ENCODE measurements around the gene SALL3. TPM values are rescaled to one million over a fixed set of nuclear protein-coding genes. Genes with fewer than 3 reads are reported as not detected.

The SALL3 gene
- total RNA-seq, 5 donors from 2014 or later (not counting 1 experiment from before 2014, with no cell fraction given) = 0.03 to 0.09 (median 0.07) TPM; not detected in 2

DNA sequence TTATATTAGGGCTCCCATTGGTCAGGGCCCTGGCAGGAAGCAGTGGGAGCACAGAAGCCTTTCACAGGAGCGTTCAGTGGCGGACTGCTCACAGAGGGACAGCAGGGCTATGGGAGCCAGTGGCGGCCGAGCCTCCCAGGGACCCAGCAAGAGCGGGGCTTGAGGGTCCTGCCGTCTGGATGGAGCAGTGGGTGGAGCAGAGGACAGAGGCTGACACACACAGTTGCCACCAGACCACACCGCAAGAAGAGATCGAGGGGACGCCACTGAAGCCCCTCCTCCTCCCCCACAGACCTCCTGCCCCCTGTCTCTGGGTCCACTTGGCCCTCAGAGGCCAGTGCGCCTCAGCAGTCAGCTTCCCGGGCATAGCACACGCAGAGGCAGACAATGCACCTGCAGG is 39.3 kb downstream of the SALL3 start:
- Histone ChIP-seq H3K36me3 (ENCODE audit: control insufficient read depth in 2 of 2, extremely low read depth in 1 of 2, insufficient read depth in 1 of 2, low read length in 1 of 2) (no peaks in the 10 kb centered on the region), H3K27ac (ENCODE audit: low read length) (no peak overlapping the region), H3K4me3 (ENCODE audit: control insufficient read depth in 1 of 2, extremely low read depth in 1 of 2, low read length in 1 of 2) (no peak overlapping the region), H3K4me1 (ENCODE audit: control insufficient read depth in 1 of 2, extremely low read depth in 1 of 2, insufficient read depth in 2 of 2, low read length in 2 of 2) (no peaks in the 10 kb centered on the region), H3K9me3 (no peaks in the 10 kb centered on the region), H3K27me3 (replicated peaks in 1 of 2; ENCODE audit: control insufficient read depth in 2 of 2, extremely low read depth in 1 of 2, insufficient read depth in 2 of 2, low read length in 1 of 2) (peaks cover 0 to 37% of the 10 kb centered on the region in 2 experiments)
- Mint-ChIP-seq H3K27me3 (peaks cover 9 to 31% of the 10 kb centered on the region in 2 donors), H3K4me3 (no peak overlapping the region), H3K27ac (no peak overlapping the region), H3K36me3 (no peaks in the 10 kb centered on the region), H3K9me3 (no peaks in the 10 kb centered on the region), H3K4me1 (no peaks in the 10 kb centered on the region)
- WGBS (ENCODE audit: insufficient coverage) = 81% methylated on average over 12 of the region's 12 CpGs
- ATAC-seq (replicated peaks in 1 of 4) (no peak), DNase-seq (no peak)
- CTCF ChIA-PET = no interaction called here
- POLR2A ChIA-PET = no interaction called here

DNA sequence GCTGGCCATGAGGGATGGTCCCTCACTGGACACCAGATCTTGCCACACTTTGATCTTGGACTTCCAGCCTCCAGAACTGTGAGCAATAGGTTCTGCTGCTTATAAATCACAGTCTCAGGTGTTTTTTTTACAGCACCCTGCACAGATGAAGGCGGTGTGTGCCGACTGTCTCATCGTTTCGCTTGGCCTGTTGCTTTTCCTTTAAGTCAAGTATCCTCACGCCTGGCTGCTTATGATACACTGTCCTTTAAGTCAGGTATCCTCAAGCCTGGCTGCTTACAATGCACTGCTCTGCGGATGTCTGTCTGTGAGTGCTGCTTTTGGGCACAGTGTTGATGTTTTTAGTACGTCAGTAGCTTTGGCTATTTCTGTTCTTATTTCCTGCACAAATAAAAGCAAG is 40.3 kb downstream of the SALL3 start:
- CTCF ChIA-PET = no interaction called here
- Mint-ChIP-seq H3K36me3 (no peaks in the 10 kb centered on the region), H3K4me1 (no peaks in the 10 kb centered on the region), H3K9me3 (no peaks in the 10 kb centered on the region), H3K27me3 (peaks cover 9 to 31% of the 10 kb centered on the region in 2 donors), H3K4me3 (no peak overlapping the region), H3K27ac (no peak overlapping the region)
- no peaks in the 10 kb centered on the region for H3K9me3 ChIP-seq
- no peaks in the 10 kb centered on the region for H3K36me3 ChIP-seq (ENCODE audit: control insufficient read depth in 2 of 2, extremely low read depth in 1 of 2, insufficient read depth in 1 of 2, low read length in 1 of 2)
- no peak overlapping the region for H3K27ac ChIP-seq (ENCODE audit: low read length)
- no peak overlapping the region for H3K4me3 ChIP-seq (ENCODE audit: control insufficient read depth in 1 of 2, extremely low read depth in 1 of 2, low read length in 1 of 2)
- ATAC-seq (replicated peaks in 1 of 4) (no peak), DNase-seq (no peak)
- peaks cover 0 to 40% of the 10 kb centered on the region in 2 experiments for H3K27me3 ChIP-seq (replicated peaks in 1 of 2; ENCODE audit: control insufficient read depth in 2 of 2, extremely low read depth in 1 of 2, insufficient read depth in 2 of 2, low read length in 1 of 2)
- WGBS (ENCODE audit: insufficient coverage) = 83% methylated on average over 3 of the region's 7 CpGs
- no peaks in the 10 kb centered on the region for H3K4me1 ChIP-seq (ENCODE audit: control insufficient read depth in 1 of 2, extremely low read depth in 1 of 2, insufficient read depth in 2 of 2, low read length in 2 of 2)
- POLR2A ChIA-PET = no interaction called here

DNA sequence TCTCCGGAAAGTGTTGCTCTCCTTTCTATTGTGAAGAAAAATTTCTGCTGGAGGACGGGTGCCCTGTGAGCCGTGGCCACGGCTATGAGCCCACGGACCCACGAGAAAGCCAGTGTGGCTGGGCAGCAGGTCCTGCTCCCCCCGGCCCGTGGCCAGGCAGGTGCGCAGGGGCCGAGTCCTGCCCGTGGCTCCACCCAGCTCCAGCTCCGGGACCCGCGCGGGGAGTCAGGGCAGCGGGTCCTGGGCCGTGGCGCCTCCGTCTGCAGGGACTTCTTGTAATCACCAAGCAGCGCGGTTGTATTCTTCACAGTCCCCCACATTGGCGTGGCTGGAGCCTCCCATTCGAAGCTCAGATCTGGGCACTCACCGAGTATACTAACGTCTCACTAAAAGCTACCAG is 43.0 kb downstream of the SALL3 start:
- Histone ChIP-seq H3K4me3 (ENCODE audit: control insufficient read depth in 1 of 2, extremely low read depth in 1 of 2, low read length in 1 of 2) (no peak overlapping the region), H3K27ac (ENCODE audit: low read length) (no peak overlapping the region), H3K36me3 (ENCODE audit: control insufficient read depth in 2 of 2, extremely low read depth in 1 of 2, insufficient read depth in 1 of 2, low read length in 1 of 2) (no peaks in the 10 kb centered on the region), H3K4me1 (ENCODE audit: control insufficient read depth in 1 of 2, extremely low read depth in 1 of 2, insufficient read depth in 2 of 2, low read length in 2 of 2) (no peaks in the 10 kb centered on the region), H3K27me3 (replicated peaks in 1 of 2; ENCODE audit: control insufficient read depth in 2 of 2, extremely low read depth in 1 of 2, insufficient read depth in 2 of 2, low read length in 1 of 2) (peaks cover 0 to 44% of the 10 kb centered on the region in 2 experiments), H3K9me3 (no peaks in the 10 kb centered on the region)
- Mint-ChIP-seq H3K4me1 (no peaks in the 10 kb centered on the region), H3K36me3 (no peaks in the 10 kb centered on the region), H3K9me3 (peaks cover under 1 to 5% (median 1%) of the 10 kb centered on the region in 3 donors), H3K27ac (no peak overlapping the region), H3K27me3 (peaks cover 10 to 27% of the 10 kb centered on the region in 2 donors), H3K4me3 (no peak overlapping the region)
- CTCF ChIA-PET = no interaction called here
- POLR2A ChIA-PET = no interaction called here
- 87% methylated on average over 16 of the region's 25 CpGs for WGBS (ENCODE audit: insufficient coverage)
- DNase-seq (no peak), ATAC-seq (replicated peaks in 1 of 4) (no peak)

DNA sequence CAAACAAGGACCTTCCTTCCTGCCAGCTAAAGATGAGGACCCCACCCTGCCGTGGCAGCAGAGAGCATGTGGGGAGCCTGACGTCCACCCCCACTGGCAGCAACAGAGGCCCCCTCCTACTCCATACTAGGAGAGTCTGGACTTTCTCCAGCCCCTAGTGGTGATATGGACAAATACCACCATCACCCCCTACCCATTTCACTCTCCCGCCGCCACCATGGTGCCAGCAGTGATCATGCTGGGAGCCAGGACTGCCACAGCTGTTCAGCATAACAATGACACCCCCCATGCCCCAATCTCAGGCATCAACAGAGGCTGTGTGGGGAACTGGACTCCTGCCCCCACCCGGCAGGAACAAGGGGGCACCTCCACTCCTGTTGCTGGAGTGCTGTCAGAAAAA is 46.9 kb downstream of the SALL3 start:
- ChIA-PET POLR2A (no interaction called here), CTCF (no interaction called here)
- ATAC-seq (replicated peaks in 1 of 4) (no peak), DNase-seq (no peak)
- no peak overlapping the region for H3K4me3 ChIP-seq (ENCODE audit: control insufficient read depth in 1 of 2, extremely low read depth in 1 of 2, low read length in 1 of 2)
- H3K27ac ChIP-seq (ENCODE audit: low read length) = no peak overlapping the region
- H3K4me1 ChIP-seq (ENCODE audit: control insufficient read depth in 1 of 2, extremely low read depth in 1 of 2, insufficient read depth in 2 of 2, low read length in 2 of 2) = no peaks in the 10 kb centered on the region
- WGBS (ENCODE audit: insufficient coverage) = 67% methylated on average over 2 of the region's 5 CpGs
- Mint-ChIP-seq H3K27me3 (peaks cover 13 to 15% of the 10 kb centered on the region in 2 donors), H3K36me3 (no peaks in the 10 kb centered on the region), H3K9me3 (peaks cover 12 to 24% (median 16%) of the 10 kb centered on the region in 3 donors), H3K4me3 (no peak overlapping the region), H3K4me1 (no peaks in the 10 kb centered on the region), H3K27ac (no peak overlapping the region)
- H3K9me3 ChIP-seq = no peaks in the 10 kb centered on the region
- H3K36me3 ChIP-seq (ENCODE audit: control insufficient read depth in 2 of 2, extremely low read depth in 1 of 2, insufficient read depth in 1 of 2, low read length in 1 of 2) = no peaks in the 10 kb centered on the region
- peaks cover 0 to 19% of the 10 kb centered on the region in 2 experiments for H3K27me3 ChIP-seq (replicated peaks in 1 of 2; ENCODE audit: control insufficient read depth in 2 of 2, extremely low read depth in 1 of 2, insufficient read depth in 2 of 2, low read length in 1 of 2)

GRCh38 chr18:79030680-79031079 is 51.1 kb downstream of the SALL3 start:
- DNase-seq (no peak), ATAC-seq (replicated peaks in 1 of 4) (no peak)
- Histone ChIP-seq H3K36me3 (ENCODE audit: control insufficient read depth in 2 of 2, extremely low read depth in 1 of 2, insufficient read depth in 1 of 2, low read length in 1 of 2) (no peaks in the 10 kb centered on the region), H3K9me3 (no peaks in the 10 kb centered on the region), H3K27me3 (replicated peaks in 1 of 2; ENCODE audit: control insufficient read depth in 2 of 2, extremely low read depth in 1 of 2, insufficient read depth in 2 of 2, low read length in 1 of 2) (peaks cover 0 to 7% of the 10 kb centered on the region in 2 experiments), H3K4me3 (ENCODE audit: control insufficient read depth in 1 of 2, extremely low read depth in 1 of 2, low read length in 1 of 2) (no peak overlapping the region), H3K4me1 (ENCODE audit: control insufficient read depth in 1 of 2, extremely low read depth in 1 of 2, insufficient read depth in 2 of 2, low read length in 2 of 2) (no peaks in the 10 kb centered on the region), H3K27ac (ENCODE audit: low read length) (no peak overlapping the region)
- 100% methylated on average over 4 of the region's 9 CpGs for WGBS (ENCODE audit: insufficient coverage)
- peaks cover 8 to 16% of the 10 kb centered on the region in 2 donors for H3K27me3 Mint-ChIP-seq
- ChIA-PET CTCF (no interaction called here), POLR2A (no interaction called here)
- H3K36me3 Mint-ChIP-seq = no peaks in the 10 kb centered on the region
- H3K4me3 Mint-ChIP-seq = no peak overlapping the region
- H3K9me3 Mint-ChIP-seq = peaks cover 12 to 24% (median 13%) of the 10 kb centered on the region in 3 donors
- H3K27ac Mint-ChIP-seq = no peak overlapping the region
- H3K4me1 Mint-ChIP-seq = no peaks in the 10 kb centered on the region

DNA sequence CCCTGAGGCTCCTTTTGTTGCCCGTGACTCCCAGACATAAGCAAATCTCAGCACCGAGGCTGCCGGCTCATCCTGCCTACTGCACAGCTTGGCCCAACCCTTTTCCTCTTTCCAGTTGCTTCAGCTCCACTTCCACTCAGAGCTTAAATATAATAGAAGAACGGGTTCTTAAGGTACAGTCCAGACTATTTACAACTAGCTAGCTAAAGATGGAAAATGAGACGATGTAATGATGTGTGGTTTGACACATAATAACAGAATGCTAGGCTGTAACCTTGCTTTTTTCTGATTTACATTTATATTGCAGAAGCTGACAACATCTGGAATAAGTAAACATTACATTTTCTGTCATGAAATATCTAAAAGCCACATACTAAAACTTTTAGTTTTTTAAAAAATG is 62.7 kb downstream of the SALL3 start:
- no peaks in the 10 kb centered on the region for H3K4me1 ChIP-seq (ENCODE audit: control insufficient read depth in 1 of 2, extremely low read depth in 1 of 2, insufficient read depth in 2 of 2, low read length in 2 of 2)
- POLR2A ChIA-PET = no interaction called here

DNA sequence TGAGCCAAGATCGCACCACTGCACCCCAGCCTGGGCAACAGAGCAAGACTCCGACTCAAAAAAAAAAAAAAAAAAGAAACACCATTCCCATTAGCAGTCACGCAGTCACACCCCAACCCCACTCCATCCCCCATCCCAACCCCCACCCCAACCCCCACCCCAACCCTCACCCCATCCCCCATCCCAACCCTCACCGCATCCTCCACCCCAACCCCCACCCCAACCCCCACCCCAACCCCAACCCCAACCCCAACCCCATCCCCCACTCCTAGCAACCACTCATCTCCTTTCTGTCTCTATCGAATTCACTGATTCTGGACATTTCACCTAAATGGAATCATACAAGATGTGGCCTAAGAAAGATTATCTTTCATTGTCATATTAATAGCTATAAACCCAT is 63.7 kb downstream of the SALL3 start:
- CTCF ChIA-PET = no interaction called here
- DNase-seq (no peak), ATAC-seq (replicated peaks in 1 of 4) (no peak)
- Mint-ChIP-seq H3K4me3 (no peak overlapping the region), H3K36me3 (no peaks in the 10 kb centered on the region), H3K27ac (no peak overlapping the region), H3K9me3 (no peaks in the 10 kb centered on the region), H3K27me3 (peaks cover 10 to 15% of the 10 kb centered on the region in 2 donors), H3K4me1 (no peaks in the 10 kb centered on the region)
- no peaks in the 10 kb centered on the region for H3K4me1 ChIP-seq (ENCODE audit: control insufficient read depth in 1 of 2, extremely low read depth in 1 of 2, insufficient read depth in 2 of 2, low read length in 2 of 2)
- no peak overlapping the region for H3K4me3 ChIP-seq (ENCODE audit: control insufficient read depth in 1 of 2, extremely low read depth in 1 of 2, low read length in 1 of 2)
- 80% methylated on average over 1 of the region's 5 CpGs for WGBS (ENCODE audit: insufficient coverage)
- POLR2A ChIA-PET = no interaction called here
- no peaks in the 10 kb centered on the region for H3K36me3 ChIP-seq (ENCODE audit: control insufficient read depth in 2 of 2, extremely low read depth in 1 of 2, insufficient read depth in 1 of 2, low read length in 1 of 2)
- H3K27ac ChIP-seq (ENCODE audit: low read length) = no peak overlapping the region
- H3K27me3 ChIP-seq (replicated peaks in 1 of 2; ENCODE audit: control insufficient read depth in 2 of 2, extremely low read depth in 1 of 2, insufficient read depth in 2 of 2, low read length in 1 of 2) = peaks cover 0 to 19% of the 10 kb centered on the region in 2 experiments
- no peaks in the 10 kb centered on the region for H3K9me3 ChIP-seq

More for the DNA sequence above, 62.7 kb downstream of the SALL3 start:
- no peaks in the 10 kb centered on the region for H3K4me1 Mint-ChIP-seq
- no peak for DNase-seq
- H3K27me3 ChIP-seq (replicated peaks in 1 of 2; ENCODE audit: control insufficient read depth in 2 of 2, extremely low read depth in 1 of 2, insufficient read depth in 2 of 2, low read length in 1 of 2) = peaks cover 0 to 18% of the 10 kb centered on the region in 2 experiments
- no peaks in the 10 kb centered on the region for H3K9me3 Mint-ChIP-seq
- no peak overlapping the region for H3K4me3 ChIP-seq (ENCODE audit: control insufficient read depth in 1 of 2, extremely low read depth in 1 of 2, low read length in 1 of 2)
- ATAC-seq (replicated peaks in 1 of 4) = no peak
- peaks cover 10 to 15% of the 10 kb centered on the region in 2 donors for H3K27me3 Mint-ChIP-seq
- H3K27ac ChIP-seq (ENCODE audit: low read length) = no peak overlapping the region
- 74% methylated on average over 3 of the region's 5 CpGs for WGBS (ENCODE audit: insufficient coverage)
- H3K27ac Mint-ChIP-seq = no peak overlapping the region
- CTCF ChIA-PET = no interaction called here
- no peaks in the 10 kb centered on the region for H3K36me3 Mint-ChIP-seq
- no peaks in the 10 kb centered on the region for H3K9me3 ChIP-seq
- H3K36me3 ChIP-seq (ENCODE audit: control insufficient read depth in 2 of 2, extremely low read depth in 1 of 2, insufficient read depth in 1 of 2, low read length in 1 of 2) = no peaks in the 10 kb centered on the region
- H3K4me3 Mint-ChIP-seq = no peak overlapping the region

All from T-cell (primary cell).